ENCODE measurements around the gene LGALS9C. TPM values are rescaled to one million over a fixed set of nuclear protein-coding genes. Genes with fewer than 3 reads are reported as not detected.
"Not testable (repeated sequence)": the region's sequence is repeated elsewhere in the genome, so short reads cannot be mapped to it uniquely, and the experiment has no call there.

Gene LGALS9C
- total RNA-seq, 1 experiment from 2014 or later = not detected

DNA sequence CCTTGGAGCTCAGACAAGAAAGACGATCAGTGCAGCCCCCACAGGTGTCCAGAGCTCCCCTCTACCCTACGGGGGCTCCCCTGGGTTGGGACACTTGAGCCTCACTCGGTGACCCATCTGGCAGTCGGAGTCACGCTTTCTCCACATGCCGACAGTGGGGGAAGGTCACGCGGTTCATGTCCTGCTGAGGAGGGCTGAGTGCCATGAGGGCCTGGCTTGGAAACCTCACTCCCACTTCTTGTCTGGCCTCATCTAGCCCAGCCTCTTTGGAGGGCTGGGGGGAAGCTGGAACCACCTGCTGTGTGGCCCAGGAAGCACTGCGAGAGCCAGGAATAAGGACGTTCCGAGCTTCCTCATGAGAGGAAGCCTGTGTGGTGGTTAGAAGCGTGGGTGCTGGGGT, 1.8 kb downstream of the LGALS9C start:
- ATAC-seq; H3K4me1 ChIP-seq (ENCODE audit: control insufficient read depth, insufficient read depth, low read length); H3K36me3 ChIP-seq (ENCODE audit: control insufficient read depth, insufficient read depth, low read length); H3K9me3 ChIP-seq (ENCODE audit: control insufficient read depth, insufficient read depth, low read depth, low read length); intact Hi-C loops (cut with micrococcal nuclease; ENCODE audit: unreplicated experiment); in situ Hi-C loops (cut with HindIII; ENCODE audit: low pct_unique_long_range_greater_than_20kb, low sequenced_read_pairs); H3K4me3 ChIP-seq (ENCODE audit: low read depth in 2 of 2, low read length in 2 of 2); BruUV-seq (replicated peaks); H3K27ac ChIP-seq (ENCODE audit: low read length); CTCF ChIA-PET; POLR2A ChIA-PET; DNase-seq (ENCODE audit: low read depth, low spot score); H3K27me3 ChIP-seq (ENCODE audit: control insufficient read depth, insufficient read depth, low read length): not testable (repeated sequence)

DNA sequence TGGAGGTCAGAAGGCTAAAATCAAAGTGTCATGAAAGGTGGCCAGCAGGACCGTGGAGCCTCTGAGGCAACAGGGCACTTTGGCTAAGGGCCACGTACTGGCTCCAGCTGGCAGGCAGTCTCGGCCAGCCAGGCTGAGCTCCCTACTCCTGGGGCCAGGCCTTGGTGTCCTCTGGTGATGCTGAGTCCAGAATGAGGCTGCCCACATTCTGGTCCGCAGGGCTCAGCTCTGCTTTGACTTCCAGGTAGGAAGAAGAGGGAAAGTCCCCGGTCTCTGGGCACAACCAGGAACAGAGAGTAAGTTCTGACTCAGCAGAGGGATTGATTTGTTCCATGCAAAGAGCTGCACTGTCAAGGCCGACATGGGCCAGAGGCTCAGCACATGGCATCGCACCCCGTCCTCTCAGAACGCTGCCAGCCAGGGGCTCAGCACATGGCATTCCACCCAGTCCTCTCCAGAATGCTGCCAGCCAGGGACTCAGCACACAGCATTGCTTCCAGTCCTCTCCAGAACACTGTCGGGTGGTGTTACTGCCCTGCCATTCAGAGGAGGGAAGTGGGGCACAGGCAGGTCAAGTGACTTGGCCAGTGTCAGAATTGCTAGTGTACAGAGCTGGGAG, 2.5 kb downstream of the LGALS9C start:
- BruUV-seq (replicated peaks); in situ Hi-C loops (cut with HindIII; ENCODE audit: low pct_unique_long_range_greater_than_20kb, low sequenced_read_pairs); H3K4me3 ChIP-seq (ENCODE audit: low read depth in 2 of 2, low read length in 2 of 2); POLR2A ChIA-PET; H3K9me3 ChIP-seq (ENCODE audit: control insufficient read depth, insufficient read depth, low read depth, low read length); H3K4me1 ChIP-seq (ENCODE audit: control insufficient read depth, insufficient read depth, low read length); H3K36me3 ChIP-seq (ENCODE audit: control insufficient read depth, insufficient read depth, low read length); CTCF ChIA-PET; intact Hi-C loops (cut with micrococcal nuclease; ENCODE audit: unreplicated experiment); H3K27ac ChIP-seq (ENCODE audit: low read length); H3K27me3 ChIP-seq (ENCODE audit: control insufficient read depth, insufficient read depth, low read length); DNase-seq (ENCODE audit: low read depth, low spot score): not testable (repeated sequence)
- ATAC-seq = peak; percentile 44; the same call in 1 of the 2 replicates

DNA sequence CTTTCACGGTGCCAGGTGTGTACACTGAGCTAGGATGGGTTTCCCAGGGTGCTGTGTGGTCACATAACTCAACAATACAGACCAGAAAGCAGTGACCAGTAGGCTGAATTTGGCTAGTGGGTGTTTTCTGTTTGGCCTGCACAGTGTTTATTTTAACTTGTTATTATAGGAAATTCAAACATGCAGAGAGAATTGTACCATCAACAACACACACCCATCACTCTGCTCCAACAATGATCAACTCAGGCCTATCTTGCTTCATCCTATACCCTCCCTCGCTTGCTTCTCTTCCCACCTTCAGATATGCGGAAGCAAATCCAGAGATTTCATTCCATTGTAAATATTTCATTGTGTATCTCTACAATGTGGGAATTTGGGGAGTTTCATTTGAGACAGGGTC, 5.2 kb downstream of the LGALS9C start:
- CTCF ChIA-PET; POLR2A ChIA-PET; intact Hi-C loops (cut with micrococcal nuclease; ENCODE audit: unreplicated experiment); BruUV-seq (replicated peaks); H3K27ac ChIP-seq (ENCODE audit: low read length); DNase-seq (ENCODE audit: low read depth, low spot score); H3K36me3 ChIP-seq (ENCODE audit: control insufficient read depth, insufficient read depth, low read length); ATAC-seq; H3K4me1 ChIP-seq (ENCODE audit: control insufficient read depth, insufficient read depth, low read length); H3K9me3 ChIP-seq (ENCODE audit: control insufficient read depth, insufficient read depth, low read depth, low read length); in situ Hi-C loops (cut with HindIII; ENCODE audit: low pct_unique_long_range_greater_than_20kb, low sequenced_read_pairs); H3K4me3 ChIP-seq (ENCODE audit: low read depth in 2 of 2, low read length in 2 of 2); H3K27me3 ChIP-seq (ENCODE audit: control insufficient read depth, insufficient read depth, low read length): not testable (repeated sequence)

DNA sequence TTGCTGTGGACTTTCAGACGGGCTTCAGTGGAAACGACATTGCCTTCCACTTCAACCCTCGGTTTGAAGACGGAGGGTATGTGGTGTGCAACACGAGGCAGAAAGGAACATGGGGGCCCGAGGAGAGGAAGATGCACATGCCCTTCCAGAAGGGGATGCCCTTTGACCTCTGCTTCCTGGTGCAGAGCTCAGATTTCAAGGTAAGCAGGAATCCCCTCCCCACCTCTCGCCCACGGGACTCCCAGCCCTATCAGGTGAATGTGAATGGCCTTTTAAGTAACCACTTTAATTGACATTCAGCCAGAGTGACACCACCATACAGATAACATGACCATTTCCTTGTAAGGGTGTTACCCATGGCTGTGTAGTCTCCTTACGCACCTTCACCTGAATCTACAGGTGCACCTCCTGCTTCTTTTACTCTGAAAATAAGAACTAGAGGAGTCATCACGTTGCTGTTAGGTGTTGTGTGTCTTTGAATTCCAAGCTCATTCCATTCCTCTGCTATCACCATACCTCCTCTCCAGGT, 9.4 kb downstream of the LGALS9C start:
- intact Hi-C loops (cut with micrococcal nuclease; ENCODE audit: unreplicated experiment); CTCF ChIA-PET; H3K4me1 ChIP-seq (ENCODE audit: control insufficient read depth, insufficient read depth, low read length); BruUV-seq (replicated peaks); H3K27ac ChIP-seq (ENCODE audit: low read length); POLR2A ChIA-PET; H3K4me3 ChIP-seq (ENCODE audit: low read depth in 2 of 2, low read length in 2 of 2); DNase-seq (ENCODE audit: low read depth, low spot score); H3K9me3 ChIP-seq (ENCODE audit: control insufficient read depth, insufficient read depth, low read depth, low read length); H3K27me3 ChIP-seq (ENCODE audit: control insufficient read depth, insufficient read depth, low read length); H3K36me3 ChIP-seq (ENCODE audit: control insufficient read depth, insufficient read depth, low read length); in situ Hi-C loops (cut with HindIII; ENCODE audit: low pct_unique_long_range_greater_than_20kb, low sequenced_read_pairs); ATAC-seq: not testable (repeated sequence)

DNA sequence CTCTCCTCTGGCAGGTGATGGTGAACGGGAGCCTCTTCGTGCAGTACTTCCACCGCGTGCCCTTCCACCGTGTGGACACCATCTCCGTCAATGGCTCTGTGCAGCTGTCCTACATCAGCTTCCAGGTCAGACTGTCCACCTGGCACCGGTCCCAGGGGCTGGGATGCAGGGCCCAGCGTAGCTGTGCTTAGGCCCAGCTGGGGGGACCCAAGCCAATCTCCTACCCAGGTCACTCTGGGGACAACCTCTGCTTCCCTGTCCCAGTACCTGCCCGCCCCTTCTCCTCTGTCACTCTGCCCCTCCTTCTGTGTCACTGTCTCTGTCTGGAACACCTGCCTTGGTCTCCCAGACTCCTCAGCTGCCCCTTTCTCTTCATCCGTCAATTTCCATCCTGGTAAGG, 11.0 kb downstream of the LGALS9C start:
- H3K4me1 ChIP-seq (ENCODE audit: control insufficient read depth, insufficient read depth, low read length); intact Hi-C loops (cut with micrococcal nuclease; ENCODE audit: unreplicated experiment); in situ Hi-C loops (cut with HindIII; ENCODE audit: low pct_unique_long_range_greater_than_20kb, low sequenced_read_pairs); H3K9me3 ChIP-seq (ENCODE audit: control insufficient read depth, insufficient read depth, low read depth, low read length); CTCF ChIA-PET; BruUV-seq (replicated peaks); H3K36me3 ChIP-seq (ENCODE audit: control insufficient read depth, insufficient read depth, low read length); H3K27ac ChIP-seq (ENCODE audit: low read length); ATAC-seq; H3K27me3 ChIP-seq (ENCODE audit: control insufficient read depth, insufficient read depth, low read length); H3K4me3 ChIP-seq (ENCODE audit: low read depth in 2 of 2, low read length in 2 of 2); POLR2A ChIA-PET; DNase-seq (ENCODE audit: low read depth, low spot score): not testable (repeated sequence)

DNA sequence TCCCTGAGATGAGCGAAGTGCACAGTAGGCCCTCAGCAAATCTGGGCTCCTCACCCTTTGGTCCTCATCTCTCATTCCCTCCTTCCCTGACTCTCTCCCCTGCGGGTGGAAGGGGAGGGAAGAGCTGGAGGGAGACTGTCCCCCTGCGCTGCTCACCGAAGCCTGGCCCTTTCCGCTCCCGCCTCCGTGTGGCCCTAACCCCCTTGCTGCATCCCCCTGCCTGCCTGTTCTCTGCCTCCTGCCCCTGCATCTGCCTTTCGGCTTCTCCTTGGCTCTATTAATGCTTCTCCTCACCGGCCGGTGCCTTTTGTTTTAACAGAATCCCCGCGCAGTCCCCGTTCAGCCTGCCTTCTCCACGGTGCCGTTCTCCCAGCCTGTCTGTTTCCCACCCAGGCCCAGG, 12.0 kb downstream of the LGALS9C start:
- DNase-seq (ENCODE audit: low read depth, low spot score); in situ Hi-C loops (cut with HindIII; ENCODE audit: low pct_unique_long_range_greater_than_20kb, low sequenced_read_pairs); H3K9me3 ChIP-seq (ENCODE audit: control insufficient read depth, insufficient read depth, low read depth, low read length); H3K36me3 ChIP-seq (ENCODE audit: control insufficient read depth, insufficient read depth, low read length); intact Hi-C loops (cut with micrococcal nuclease; ENCODE audit: unreplicated experiment); CTCF ChIA-PET; H3K4me3 ChIP-seq (ENCODE audit: low read depth in 2 of 2, low read length in 2 of 2); BruUV-seq (replicated peaks); H3K27me3 ChIP-seq (ENCODE audit: control insufficient read depth, insufficient read depth, low read length); H3K4me1 ChIP-seq (ENCODE audit: control insufficient read depth, insufficient read depth, low read length); POLR2A ChIA-PET; H3K27ac ChIP-seq (ENCODE audit: low read length); ATAC-seq: not testable (repeated sequence)

DNA sequence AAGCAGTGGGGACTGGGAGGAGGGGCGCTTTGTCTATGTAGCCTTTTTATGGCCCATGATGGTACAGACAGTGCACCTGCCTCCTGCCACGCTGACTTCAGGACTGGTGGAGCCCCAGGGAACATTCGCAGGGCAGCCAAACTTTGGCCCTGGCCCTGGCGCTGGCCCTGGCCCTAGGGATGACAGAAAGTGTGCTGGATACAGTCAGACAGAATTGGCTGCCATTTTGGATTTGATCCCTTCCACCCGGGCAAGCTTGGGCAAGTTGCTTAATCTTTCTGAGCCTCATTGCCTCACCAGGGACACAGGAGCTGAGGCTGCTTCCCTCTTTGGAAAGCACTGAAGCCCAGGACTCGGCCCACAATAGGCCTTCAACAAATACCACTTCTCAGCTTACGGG, 13.4 kb downstream of the LGALS9C start:
- H3K4me1 ChIP-seq (ENCODE audit: control insufficient read depth, insufficient read depth, low read length); H3K4me3 ChIP-seq (ENCODE audit: low read depth in 2 of 2, low read length in 2 of 2); in situ Hi-C loops (cut with HindIII; ENCODE audit: low pct_unique_long_range_greater_than_20kb, low sequenced_read_pairs); H3K9me3 ChIP-seq (ENCODE audit: control insufficient read depth, insufficient read depth, low read depth, low read length); ATAC-seq; H3K27ac ChIP-seq (ENCODE audit: low read length); BruUV-seq (replicated peaks); DNase-seq (ENCODE audit: low read depth, low spot score); POLR2A ChIA-PET; H3K27me3 ChIP-seq (ENCODE audit: control insufficient read depth, insufficient read depth, low read length); intact Hi-C loops (cut with micrococcal nuclease; ENCODE audit: unreplicated experiment); H3K36me3 ChIP-seq (ENCODE audit: control insufficient read depth, insufficient read depth, low read length); CTCF ChIA-PET: not testable (repeated sequence)

All from Panc1 (cell line).